ENCODE data around the gene FRMPD4. TPM values are rescaled to one million over a fixed set of nuclear protein-coding genes. Genes with fewer than 3 reads are reported as not detected.

The FRMPD4 gene
- polyA plus RNA-seq: not detected

DNA sequence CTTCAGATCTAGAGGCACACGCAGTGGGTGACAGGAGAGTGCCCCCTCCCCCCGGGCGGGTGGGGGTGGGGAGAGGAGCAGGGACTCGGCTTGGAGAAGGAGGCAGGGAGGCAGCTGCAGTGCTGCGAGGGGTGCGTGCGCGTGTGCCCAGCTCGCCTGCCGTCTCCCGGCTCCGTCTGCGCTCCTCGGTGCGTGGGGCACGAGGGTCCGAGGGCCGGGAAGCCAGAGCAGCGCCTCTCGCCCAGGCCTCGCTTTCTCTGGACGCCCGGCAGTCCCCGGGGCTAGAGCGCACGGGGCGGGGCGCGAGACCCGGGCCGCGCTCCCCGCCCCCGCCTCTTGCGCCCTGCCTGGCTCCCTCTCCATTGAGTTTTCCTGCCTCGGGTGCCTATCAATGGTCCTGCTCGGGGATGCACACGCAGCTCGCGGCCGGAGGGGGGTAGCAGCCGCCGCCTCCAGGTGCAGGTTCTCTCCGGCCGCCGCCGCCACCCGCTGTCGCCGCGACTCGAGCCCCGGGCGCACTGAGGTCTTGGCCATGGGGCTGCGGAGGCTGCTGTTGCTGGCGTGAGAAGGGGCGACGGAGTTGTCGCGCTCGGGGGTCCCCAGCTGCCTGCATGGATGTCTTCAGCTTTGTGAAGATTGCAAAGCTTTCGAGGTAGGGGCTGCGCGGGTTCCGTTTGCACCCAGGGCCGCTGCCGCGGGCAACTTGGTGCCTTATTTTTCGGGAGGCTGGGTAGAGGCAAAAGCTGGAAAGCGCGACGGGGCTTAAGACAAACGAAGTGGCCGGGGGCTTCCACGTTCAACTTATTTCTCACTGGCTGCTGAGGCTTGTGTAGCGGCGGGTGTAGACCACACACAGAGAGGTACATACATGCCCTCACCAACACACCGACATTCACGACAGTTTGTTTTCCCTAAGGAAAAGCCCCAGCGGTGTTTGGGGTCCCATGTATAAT, at the start of gene FRMPD4:
Gene FRMPD4, plus strand, starts transcription at position 113 of the 953 bp plus-strand sequence. Its CDS starts 499 bp downstream, at position 612.
- Mint-ChIP-seq H3K27ac (no peak within 1 kb of the TSS), H3K36me3 (no peaks in the 10 kb centered on the region), H3K9me3 (peaks cover 0 to 2% (median 0%) of the 10 kb centered on the region in 3 donors), H3K4me1 (peaks cover 0 to 2% (median 0%) of the 10 kb centered on the region in 3 donors), H3K27me3 (peaks cover 12% of the 10 kb centered on the region), H3K4me3 (peak within 1 kb of the TSS in 2 of 4 donors; percentile 63 to 82)

DNA sequence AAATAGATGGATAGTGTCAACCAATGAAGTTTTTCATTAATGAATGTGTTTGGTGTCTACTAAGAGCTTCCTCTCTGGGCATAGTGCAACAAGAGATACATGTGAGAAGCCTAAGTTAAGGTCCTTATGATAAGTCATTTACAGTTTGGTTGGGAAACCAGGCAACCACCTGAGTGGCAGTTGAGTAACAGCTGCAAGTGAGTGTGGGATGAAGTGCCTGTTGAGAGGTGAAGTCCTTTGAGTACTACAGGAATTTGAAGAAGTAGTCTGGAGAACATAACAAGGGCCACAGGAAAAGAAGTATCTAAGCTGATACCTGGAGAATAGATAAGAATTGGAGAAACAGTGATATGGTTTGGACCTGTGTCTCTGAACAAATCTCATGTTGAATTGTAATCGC, 48.5 kb upstream of the FRMPD4 start:
- H3K36me3 Mint-ChIP-seq: no peaks in the 10 kb centered on the region
- peaks cover 0 to under 1% (median 0%) of the 10 kb centered on the region in 3 donors for H3K4me1 Mint-ChIP-seq
- H3K27me3 Mint-ChIP-seq: peaks cover 1% of the 10 kb centered on the region
- no peaks in the 10 kb centered on the region for H3K9me3 Mint-ChIP-seq
- H3K27ac Mint-ChIP-seq: no peak overlapping the region
- no peak overlapping the region for H3K4me3 Mint-ChIP-seq

GRCh38 chrX:12113321-12113720, 25.0 kb upstream of the FRMPD4 start:
- Mint-ChIP-seq H3K9me3 (peaks cover 0 to 3% (median 0%) of the 10 kb centered on the region in 3 donors), H3K27ac (no peak overlapping the region), H3K36me3 (no peaks in the 10 kb centered on the region), H3K4me1 (no peaks in the 10 kb centered on the region), H3K27me3 (no peaks in the 10 kb centered on the region), H3K4me3 (no peak overlapping the region)

DNA sequence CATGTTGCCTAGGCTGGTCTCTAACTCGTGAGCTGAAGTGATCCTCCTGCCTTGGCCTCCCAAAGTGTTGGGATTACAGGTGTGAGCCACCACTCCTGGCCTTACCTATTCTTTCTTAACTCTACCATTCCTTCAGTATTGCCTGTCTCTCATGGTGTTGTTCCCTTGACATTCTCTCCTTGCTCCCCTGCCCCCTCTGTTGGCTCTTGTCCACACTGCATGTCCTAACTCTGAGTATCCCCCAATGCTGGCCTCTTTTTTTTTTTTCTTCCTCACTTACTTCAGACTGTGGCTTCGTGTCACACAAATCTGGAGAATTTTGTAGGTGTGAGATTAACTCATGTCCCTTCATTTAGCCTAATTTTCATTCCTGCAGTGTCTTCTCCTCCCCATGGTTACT, 22.9 kb upstream of the FRMPD4 start:
- H3K9me3 Mint-ChIP-seq: no peaks in the 10 kb centered on the region
- H3K36me3 Mint-ChIP-seq: no peaks in the 10 kb centered on the region
- no peak overlapping the region for H3K27ac Mint-ChIP-seq
- no peak overlapping the region for H3K4me3 Mint-ChIP-seq
- H3K27me3 Mint-ChIP-seq: no peaks in the 10 kb centered on the region
- H3K4me1 Mint-ChIP-seq: no peaks in the 10 kb centered on the region

DNA sequence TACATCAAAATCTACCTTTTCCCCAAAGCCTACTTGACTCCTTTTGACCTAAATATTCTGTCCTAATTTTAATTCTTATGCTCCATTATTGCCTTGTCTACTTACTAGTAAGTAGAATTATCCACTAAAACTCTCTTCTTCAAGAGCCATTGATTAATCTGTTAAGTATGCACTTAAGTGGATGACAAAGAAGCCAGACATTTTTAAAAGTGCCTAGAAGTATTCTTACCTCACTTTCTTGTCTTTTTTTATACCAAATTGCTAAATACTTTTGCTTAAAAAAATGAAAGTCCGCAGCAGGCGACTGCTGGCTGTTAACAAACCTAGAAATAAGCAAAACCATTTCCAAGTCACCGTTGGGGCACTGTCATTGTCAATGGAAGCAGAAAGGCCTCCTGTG, 20.1 kb upstream of the FRMPD4 start:
- Mint-ChIP-seq H3K27ac (no peak overlapping the region), H3K36me3 (no peaks in the 10 kb centered on the region), H3K9me3 (no peaks in the 10 kb centered on the region), H3K4me3 (no peak overlapping the region), H3K4me1 (no peaks in the 10 kb centered on the region), H3K27me3 (no peaks in the 10 kb centered on the region)

DNA sequence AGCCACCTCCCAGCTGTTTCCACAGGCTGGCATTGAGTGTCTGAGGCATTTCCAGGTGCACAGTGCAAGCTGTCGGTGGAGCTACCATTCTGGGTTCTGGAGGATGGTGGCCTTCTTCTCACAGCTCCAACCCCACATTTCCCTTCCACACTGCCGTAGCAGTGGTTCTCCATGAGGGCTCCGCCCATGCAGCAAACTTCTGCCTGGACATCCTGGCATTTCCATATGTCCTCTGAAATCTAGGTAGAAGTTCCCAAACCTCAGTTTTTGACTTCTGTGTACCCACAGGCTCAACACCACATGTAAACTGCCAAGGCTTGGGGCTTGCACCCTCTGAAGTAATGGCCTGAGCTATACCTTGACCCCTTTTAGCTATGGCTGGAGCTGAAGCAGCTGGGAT, 10.3 kb upstream of the FRMPD4 start:
- H3K27ac Mint-ChIP-seq: no peak overlapping the region
- H3K9me3 Mint-ChIP-seq: peaks cover 11 to 17% (median 15%) of the 10 kb centered on the region in 3 donors
- H3K4me3 Mint-ChIP-seq: no peak overlapping the region
- H3K4me1 Mint-ChIP-seq: no peaks in the 10 kb centered on the region
- H3K27me3 Mint-ChIP-seq: peaks cover 10% of the 10 kb centered on the region
- H3K36me3 Mint-ChIP-seq: peaks cover 2% of the 10 kb centered on the region

DNA sequence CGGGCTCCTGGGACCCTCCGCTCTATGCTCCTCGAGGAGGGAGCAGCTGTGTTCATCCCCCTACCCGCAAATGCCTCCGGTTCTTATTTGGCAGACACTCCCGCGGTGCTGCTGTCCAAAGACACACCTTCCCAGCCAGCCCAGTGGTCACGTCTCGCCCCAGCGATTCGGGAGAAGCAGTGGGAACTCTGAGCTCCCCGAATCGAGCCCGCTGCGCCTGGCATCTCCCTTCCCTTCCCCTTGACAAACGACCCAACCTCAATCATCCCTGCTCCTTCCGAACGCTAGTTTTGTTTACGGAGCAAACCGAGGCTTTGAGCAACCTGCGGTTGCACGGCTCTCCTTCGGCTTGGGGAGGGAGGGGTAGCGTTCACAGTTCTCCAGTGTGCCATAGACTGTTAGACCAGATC, 317 bp upstream of the FRMPD4 start:
- Mint-ChIP-seq H3K27me3 (peaks cover 12% of the 10 kb centered on the region), H3K27ac (no peak overlapping the region), H3K4me1 (peaks cover 0 to 2% (median 0%) of the 10 kb centered on the region in 3 donors), H3K36me3 (no peaks in the 10 kb centered on the region), H3K9me3 (peaks cover 0 to 2% (median 0%) of the 10 kb centered on the region in 3 donors), H3K4me3 (peak overlapping the region in 1 of 4 donors; percentile 82)

GRCh38 chrX:12139934-12140611, 1.8 kb downstream of the FRMPD4 start:
- peaks cover 0 to 2% (median 0%) of the 10 kb centered on the region in 3 donors for H3K4me1 Mint-ChIP-seq
- peaks cover 0 to 2% (median 0%) of the 10 kb centered on the region in 3 donors for H3K9me3 Mint-ChIP-seq
- H3K36me3 Mint-ChIP-seq: no peaks in the 10 kb centered on the region

GRCh38 chrX:12141511-12141910, 3.2 kb downstream of the FRMPD4 start:
- no peaks in the 10 kb centered on the region for H3K36me3 Mint-ChIP-seq
- no peak overlapping the region for H3K27ac Mint-ChIP-seq
- H3K9me3 Mint-ChIP-seq: peaks cover 0 to 2% (median 0%) of the 10 kb centered on the region in 3 donors
- peaks cover 0 to 2% (median 0%) of the 10 kb centered on the region in 3 donors for H3K4me1 Mint-ChIP-seq
- H3K4me3 Mint-ChIP-seq: no peak overlapping the region
- H3K27me3 Mint-ChIP-seq: peaks cover 5% of the 10 kb centered on the region

More at GRCh38 chrX:12139934-12140611, 1.8 kb downstream of the FRMPD4 start:
- Mint-ChIP-seq H3K4me3 (peak overlapping the region in 1 of 4 donors; percentile 33), H3K27me3 (peaks cover 12% of the 10 kb centered on the region), H3K27ac (peak overlapping the region in 1 of 3 donors; percentile 50)

GRCh38 chrX:12142661-12143060, 4.4 kb downstream of the FRMPD4 start:
- peaks cover 0 to 2% (median 0%) of the 10 kb centered on the region in 3 donors for H3K4me1 Mint-ChIP-seq
- H3K27me3 Mint-ChIP-seq: peaks cover 3% of the 10 kb centered on the region

GRCh38 chrX:12145402-12145801, 7.1 kb downstream of the FRMPD4 start:
- Mint-ChIP-seq H3K4me3 (no peak overlapping the region), H3K27me3 (no peaks in the 10 kb centered on the region), H3K4me1 (peaks cover 0 to 2% (median 0%) of the 10 kb centered on the region in 3 donors), H3K36me3 (no peaks in the 10 kb centered on the region), H3K9me3 (peaks cover 0 to 2% (median 0%) of the 10 kb centered on the region in 3 donors), H3K27ac (no peak overlapping the region)

More at GRCh38 chrX:12142661-12143060, 4.4 kb downstream of the FRMPD4 start:
- H3K27ac Mint-ChIP-seq: no peak overlapping the region
- H3K36me3 Mint-ChIP-seq: no peaks in the 10 kb centered on the region
- no peak overlapping the region for H3K4me3 Mint-ChIP-seq
- peaks cover 0 to 2% (median 0%) of the 10 kb centered on the region in 3 donors for H3K9me3 Mint-ChIP-seq

GRCh38 chrX:12149670-12150407, 11.6 kb downstream of the FRMPD4 start:
- H3K27ac Mint-ChIP-seq: no peak overlapping the region

DNA sequence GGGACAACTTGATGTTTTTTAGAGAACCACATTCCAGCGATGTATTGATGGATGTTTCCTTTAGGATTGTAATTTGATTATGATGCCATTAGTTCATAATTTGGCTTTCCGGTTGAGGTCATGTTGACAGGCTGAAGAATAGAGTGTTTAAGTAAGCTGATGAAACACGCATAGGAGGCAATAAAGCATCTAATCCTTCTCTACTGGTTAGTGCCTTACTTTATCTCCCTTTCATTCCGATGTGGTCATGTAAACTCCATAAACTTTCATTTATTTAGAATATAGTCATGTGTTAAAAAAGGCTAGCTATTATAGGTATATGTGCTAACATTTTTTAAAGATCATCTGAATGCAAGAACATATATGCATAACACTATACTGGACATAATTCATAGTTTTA, 15.0 kb downstream of the FRMPD4 start:
- H3K4me3 Mint-ChIP-seq: no peak overlapping the region
- peaks cover 0 to 1% (median 0%) of the 10 kb centered on the region in 3 donors for H3K9me3 Mint-ChIP-seq
- H3K36me3 Mint-ChIP-seq: no peaks in the 10 kb centered on the region
- no peaks in the 10 kb centered on the region for H3K4me1 Mint-ChIP-seq
- H3K27me3 Mint-ChIP-seq: no peaks in the 10 kb centered on the region
- no peak overlapping the region for H3K27ac Mint-ChIP-seq

More at GRCh38 chrX:12149670-12150407, 11.6 kb downstream of the FRMPD4 start:
- H3K4me1 Mint-ChIP-seq: no peaks in the 10 kb centered on the region
- no peak overlapping the region for H3K4me3 Mint-ChIP-seq
- no peaks in the 10 kb centered on the region for H3K27me3 Mint-ChIP-seq
- H3K36me3 Mint-ChIP-seq: no peaks in the 10 kb centered on the region
- H3K9me3 Mint-ChIP-seq: peaks cover 0 to 2% (median 0%) of the 10 kb centered on the region in 3 donors

GRCh38 chrX:12153741-12154140, 15.5 kb downstream of the FRMPD4 start:
- H3K36me3 Mint-ChIP-seq: no peaks in the 10 kb centered on the region

More at GRCh38 chrX:12153741-12154140, 15.5 kb downstream of the FRMPD4 start:
- peaks cover 0 to 1% (median 0%) of the 10 kb centered on the region in 3 donors for H3K9me3 Mint-ChIP-seq
- H3K4me3 Mint-ChIP-seq: no peak overlapping the region
- H3K27me3 Mint-ChIP-seq: no peaks in the 10 kb centered on the region
- no peak overlapping the region for H3K27ac Mint-ChIP-seq
- no peaks in the 10 kb centered on the region for H3K4me1 Mint-ChIP-seq
